SK-N-SH treated with all-trans-retinoic acid at 6 μM for 48 hours (cell line): ENCODE results near the gene NEK7.

Source experiments
- ATAC-seq: fragments of 200-7000 bp; cut with Tn5 transposase; 3 replicates; pipeline ENCODE4 v1.9.1; 2020; ENCODE audit warnings: mild to moderate bottlenecking, moderate library complexity
- ARNTL ChIP-seq: fragments of 450-650 bp; formaldehyde crosslinking; IDR thresholded peaks from 2 replicates; pipeline ENCODE4 v1.5.0; 2020; ENCODE audit warnings: low read depth, mild to moderate bottlenecking, moderate library complexity, borderline replicate concordance
- BACH2 ChIP-seq: fragments of 250-450 bp; sonication (Bioruptor Pico); IDR thresholded peaks from 2 replicates; pipeline ENCODE4 v1.9.0; 2021; ENCODE audit warnings: mild to moderate bottlenecking, borderline replicate concordance
- CREB5 ChIP-seq: fragments of 250-450 bp; sonication (Bioruptor Pico); IDR thresholded peaks from 2 replicates; pipeline ENCODE4 v1.5.1; 2020; ENCODE audit warnings: low read depth, mild to moderate bottlenecking, moderate library complexity
- CSDC2 ChIP-seq: fragments of 250-450 bp; sonication (Bioruptor Pico); IDR thresholded peaks from 2 replicates; pipeline ENCODE4 v1.5.0; 2020; ENCODE audit warnings: mild to moderate bottlenecking, moderate library complexity
- CSRNP3 ChIP-seq: fragments of 250-450 bp; sonication (Bioruptor Pico); IDR thresholded peaks from 2 replicates; pipeline ENCODE4 v1.5.1; 2021; ENCODE audit warnings: mild to moderate bottlenecking, moderate library complexity
- ESRRG ChIP-seq: fragments of 250-450 bp; sonication (Bioruptor Pico); IDR thresholded peaks from 2 replicates; pipeline ENCODE4 v1.6.1; 2021; ENCODE audit warnings: mild to moderate bottlenecking
- ISL1 ChIP-seq: fragments of 250-450 bp; sonication (Bioruptor Pico); IDR thresholded peaks from 2 replicates; pipeline ENCODE4 v2.1.2; 2022; ENCODE audit warnings: mild to moderate bottlenecking, moderate library complexity
- PATZ1 ChIP-seq: fragments of 250-450 bp; sonication (Bioruptor Pico); IDR thresholded peaks from 2 replicates; pipeline ENCODE4 v1.8.0; 2020; ENCODE audit warnings: mild to moderate bottlenecking, moderate library complexity, borderline replicate concordance
- POU6F1 ChIP-seq: fragments of 250-450 bp; sonication (Bioruptor Pico); IDR thresholded peaks from 2 replicates; pipeline ENCODE4 v1.8.0; 2021; ENCODE audit warnings: low read depth, mild to moderate bottlenecking, moderate library complexity, borderline replicate concordance
- PPARA ChIP-seq: fragments of 250-450 bp; sonication (Bioruptor Pico); IDR thresholded peaks from 2 replicates; pipeline ENCODE4 v1.5.0; 2020; ENCODE audit warnings: mild to moderate bottlenecking, borderline replicate concordance
- RARB ChIP-seq: fragments of 250-450 bp; sonication (Bioruptor Pico); IDR thresholded peaks from 2 replicates; pipeline ENCODE4 v1.8.0; 2021; ENCODE audit warnings: mild to moderate bottlenecking, moderate library complexity
- SNAI2 ChIP-seq: fragments of 250-450 bp; sonication (Bioruptor Pico); IDR thresholded peaks from 2 replicates; pipeline ENCODE4 v1.5.0; 2020; ENCODE audit warnings: mild to moderate bottlenecking, moderate library complexity
- TSHZ2 ChIP-seq: fragments of 250-450 bp; sonication (Bioruptor Pico); IDR thresholded peaks from 2 replicates; pipeline ENCODE4 v1.5.0; 2020; ENCODE audit warnings: mild to moderate bottlenecking, moderate library complexity
- ZFP30 ChIP-seq: fragments of 450-650 bp; formaldehyde crosslinking; IDR thresholded peaks from 2 replicates; pipeline ENCODE4 v1.5.0; 2022; ENCODE audit warnings: mild to moderate bottlenecking, moderate library complexity
- ZNF565 ChIP-seq: fragments of 450-650 bp; formaldehyde crosslinking; conservative IDR thresholded peaks from 2 replicates; pipeline ENCODE4 v1.5.0; 2020; ENCODE audit warnings: low read depth, mild to moderate bottlenecking, moderate library complexity
- ZNF70 ChIP-seq: fragments of 450-650 bp; formaldehyde crosslinking; IDR thresholded peaks from 2 replicates; pipeline ENCODE4 v1.5.0; 2020; ENCODE audit warnings: mild to moderate bottlenecking, moderate library complexity

The NEK7 gene

GRCh38 chr1:198246337-198246736 is 89.5 kb downstream of the NEK7 start (continued):
- TF ChIP-seq TSHZ2 (CRISPR knock-in tag) (no peak), CREB5 (CRISPR knock-in tag) (no peak), CSDC2 (CRISPR knock-in tag) (no peak), ZNF70 (CRISPR knock-in tag) (no peak), SNAI2 (no peak), ZFP30 (CRISPR knock-in tag) (no peak), RARB (no peak), CSRNP3 (CRISPR knock-in tag) (no peak)

GRCh38 chr1:198253259-198253658 is 96.5 kb downstream of the NEK7 start:
- ATAC-seq, result peak; percentile 17; the same call in 2 of the 3 replicates
- TF ChIP-seq BACH2 (CRISPR knock-in tag), result no peak

- TF ChIP-seq POU6F1 (CRISPR knock-in tag), result no peak
- TF ChIP-seq PPARA (CRISPR knock-in tag), result no peak
- no peak for TF ChIP-seq PATZ1 (CRISPR knock-in tag)
- no peak for TF ChIP-seq ZNF70 (CRISPR knock-in tag)
- peak; percentile 79 for ATAC-seq
These were observed 96.9 kb downstream of the NEK7 start for GRCh38 chr1:198253668-198254067.

- peak; percentile 49 for ATAC-seq
- no peak for TF ChIP-seq ISL1
- TF ChIP-seq CSDC2 (CRISPR knock-in tag), result no peak
- no peak for TF ChIP-seq PPARA (CRISPR knock-in tag)
- TF ChIP-seq, all 23 proteins: peak for 0
These were observed 97.7 kb downstream of the NEK7 start for GRCh38 chr1:198254521-198254920.

GRCh38 chr1:198254948-198255347 is 98.2 kb downstream of the NEK7 start:
- ATAC-seq, result peak; percentile 8; the same call in 2 of the 3 replicates
- no peak for TF ChIP-seq CSRNP3 (CRISPR knock-in tag)
- no peak for TF ChIP-seq CSDC2 (CRISPR knock-in tag)
- TF ChIP-seq TSHZ2 (CRISPR knock-in tag), result no peak
- no peak for TF ChIP-seq ARNTL (CRISPR knock-in tag)
- TF ChIP-seq ZNF565, result no peak
- TF ChIP-seq ESRRG, result no peak
- no peak for TF ChIP-seq CREB5 (CRISPR knock-in tag)
- no peak for TF ChIP-seq PATZ1 (CRISPR knock-in tag)
